Left forelimb (tissue), 1 donor: Measurements from ENCODE around the gene PIGQ.

Source experiments
- DNase-seq: peaks from one replicate; pipeline ENCODE4 v3.0.0-alpha.2; 2018; ENCODE audit warnings: low spot score

Gene PIGQ

GRCh38 chr16:555528-556473 lies 14.0 kb upstream of the PIGQ start:
- no peak for DNase-seq

- no peak for DNase-seq
These were observed 13.1 kb upstream of the PIGQ start for GRCh38 chr16:556474-557173.

GRCh38 chr16:557463-558297 lies 12.1 kb upstream of the PIGQ start:
- no peak for DNase-seq

GRCh38 chr16:558298-559020 lies 11.3 kb upstream of the PIGQ start:
- no peak for DNase-seq

- DNase-seq: no peak
These were observed 10.8 kb upstream of the PIGQ start for GRCh38 chr16:559021-559380.

GRCh38 chr16:559411-560203 lies 10.2 kb upstream of the PIGQ start:
- no peak for DNase-seq

- DNase-seq: no peak
These were observed 9.5 kb upstream of the PIGQ start, which contains the start of gene PRR35 for GRCh38 chr16:560204-560700. PRR35 (plus strand) TSS chr16:560394; CDS start chr16:563295, 2,901 bp downstream.

GRCh38 chr16:560701-561412 lies 8.9 kb upstream of the PIGQ start:
- no peak for DNase-seq

GRCh38 chr16:561413-561794 lies 8.4 kb upstream of the PIGQ start:
- no peak for DNase-seq

GRCh38 chr16:561957-562938 lies 7.5 kb upstream of the PIGQ start:
- no peak for DNase-seq

- no peak for DNase-seq
These were observed 6.6 kb upstream of the PIGQ start for GRCh38 chr16:563072-563644.

- no peak for DNase-seq
These were observed 4.9 kb upstream of the PIGQ start for GRCh38 chr16:564690-565418.

GRCh38 chr16:565419-566330 lies 4.1 kb upstream of the PIGQ start:
- DNase-seq: no peak

- DNase-seq: no peak
These were observed 3.0 kb upstream of the PIGQ start, which contains the start of gene NHLRC4 for GRCh38 chr16:566475-567372. NHLRC4 (plus strand) TSS chr16:567005; CDS start chr16:568048, 1,043 bp downstream.
